ENCODE results near the gene PBRM1. TPM values are rescaled to one million over a fixed set of nuclear protein-coding genes. Genes with fewer than 3 reads are reported as not detected.
A peak's percentile ranks its signal among the peaks of the same experiment; 100 is the strongest.

The PBRM1 gene
- total RNA-seq, 1 experiment from 2014 or later = 40.0 TPM

DNA sequence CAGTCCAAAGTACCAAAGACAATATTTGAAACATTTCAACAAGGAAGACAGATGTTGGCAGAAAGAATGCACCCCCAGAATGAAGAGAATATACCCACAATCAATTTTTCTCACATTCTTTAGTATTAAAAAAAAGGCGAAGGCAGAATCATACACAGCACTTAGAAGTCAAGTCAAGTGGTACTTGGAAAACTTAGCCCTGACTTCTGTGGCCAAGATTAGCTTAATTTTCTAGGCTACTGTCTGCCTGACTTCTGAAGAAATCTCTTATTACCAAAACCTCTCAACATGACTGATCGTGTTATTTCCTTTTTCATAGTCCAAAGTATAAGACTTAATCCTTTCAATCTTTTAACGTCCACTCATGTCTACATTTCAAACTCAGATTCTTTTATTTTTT is 60.7 kb downstream of the PBRM1 start:
- H3K27me3 ChIP-seq (ENCODE audit: insufficient read depth, low read length) = no peaks in the 10 kb centered on the region
- RAD21 ChIA-PET (ENCODE audit: low non-redundant PET in 1 of 2, low total read pairs in 2 of 2, uncharacterized antibody in 2 of 2, unreplicated experiment in 2 of 2) = no interaction called here
- H3K4me1 ChIP-seq (ENCODE audit: control insufficient read depth in 1 of 2, insufficient read depth in 2 of 2, low read length in 2 of 2) = no peaks in the 10 kb centered on the region
- BruUV-seq (replicated peaks) = TSS peak; percentile 12
- CTCF ChIA-PET = no interaction called here
- peaks cover 12 to 19% of the 10 kb centered on the region in 2 experiments; a peak in 3 of 4 replicates for H3K36me3 ChIP-seq (ENCODE audit: control insufficient read depth in 1 of 2, insufficient read depth in 2 of 2, low read length in 2 of 2)
- no peaks in the 10 kb centered on the region for H4K20me1 ChIP-seq (ENCODE audit: insufficient read depth)
- no peak overlapping the region for H3K9ac ChIP-seq (ENCODE audit: low read length)
- H3K4me3 ChIP-seq (replicated peaks in 1 of 2; ENCODE audit: low read depth in 1 of 2, low read length in 2 of 2) = no peak overlapping the region
- no peaks in the 10 kb centered on the region for H3K79me2 ChIP-seq (ENCODE audit: insufficient read depth, low read length)
- TF ChIP-seq, protein P1, sequence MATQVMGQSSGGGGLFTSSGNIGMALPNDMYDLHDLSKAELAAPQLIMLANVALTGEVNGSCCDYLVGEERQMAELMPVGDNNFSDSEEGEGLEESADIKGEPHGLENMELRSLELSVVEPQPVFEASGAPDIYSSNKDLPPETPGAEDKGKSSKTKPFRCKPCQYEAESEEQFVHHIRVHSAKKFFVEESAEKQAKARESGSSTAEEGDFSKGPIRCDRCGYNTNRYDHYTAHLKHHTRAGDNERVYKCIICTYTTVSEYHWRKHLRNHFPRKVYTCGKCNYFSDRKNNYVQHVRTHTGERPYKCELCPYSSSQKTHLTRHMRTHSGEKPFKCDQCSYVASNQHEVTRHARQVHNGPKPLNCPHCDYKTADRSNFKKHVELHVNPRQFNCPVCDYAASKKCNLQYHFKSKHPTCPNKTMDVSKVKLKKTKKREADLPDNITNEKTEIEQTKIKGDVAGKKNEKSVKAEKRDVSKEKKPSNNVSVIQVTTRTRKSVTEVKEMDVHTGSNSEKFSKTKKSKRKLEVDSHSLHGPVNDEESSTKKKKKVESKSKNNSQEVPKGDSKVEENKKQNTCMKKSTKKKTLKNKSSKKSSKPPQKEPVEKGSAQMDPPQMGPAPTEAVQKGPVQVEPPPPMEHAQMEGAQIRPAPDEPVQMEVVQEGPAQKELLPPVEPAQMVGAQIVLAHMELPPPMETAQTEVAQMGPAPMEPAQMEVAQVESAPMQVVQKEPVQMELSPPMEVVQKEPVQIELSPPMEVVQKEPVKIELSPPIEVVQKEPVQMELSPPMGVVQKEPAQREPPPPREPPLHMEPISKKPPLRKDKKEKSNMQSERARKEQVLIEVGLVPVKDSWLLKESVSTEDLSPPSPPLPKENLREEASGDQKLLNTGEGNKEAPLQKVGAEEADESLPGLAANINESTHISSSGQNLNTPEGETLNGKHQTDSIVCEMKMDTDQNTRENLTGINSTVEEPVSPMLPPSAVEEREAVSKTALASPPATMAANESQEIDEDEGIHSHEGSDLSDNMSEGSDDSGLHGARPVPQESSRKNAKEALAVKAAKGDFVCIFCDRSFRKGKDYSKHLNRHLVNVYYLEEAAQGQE (IDR thresholded peaks at IDR 0.05; ENCODE audit: low read depth) = no peak
- TF ChIP-seq SP1 (IDR thresholded peaks at IDR 0.05; ENCODE audit: low read depth) = no peak
- TF ChIP-seq EGR1 (IDR thresholded peaks at IDR 0.05; ENCODE audit: low read depth) = no peak
- TF ChIP-seq FOSL1 (IDR thresholded peaks at IDR 0.05; ENCODE audit: low read depth) = no peak
- no peak for TF ChIP-seq CBX3 (IDR thresholded peaks at IDR 0.05; ENCODE audit: low read depth)
- TF ChIP-seq TCF7L2 (IDR thresholded peaks at IDR 0.05; ENCODE audit: borderline replicate concordance, extremely low read depth, insufficient read depth, insufficient read length) = no peak
- TF ChIP-seq YY1 (IDR thresholded peaks at IDR 0.05; ENCODE audit: extremely low read depth, insufficient replicate concordance, low read depth, low read length) = no peak
- TF ChIP-seq POLR2A (IDR thresholded peaks at IDR 0.05; ENCODE audit: borderline replicate concordance, extremely low read depth, insufficient read depth, insufficient read length) = no peak
- no peak for TF ChIP-seq ZNF274 (IDR thresholded peaks at IDR 0.05; ENCODE audit: low read depth, low read length)
- TF ChIP-seq, protein P2, sequence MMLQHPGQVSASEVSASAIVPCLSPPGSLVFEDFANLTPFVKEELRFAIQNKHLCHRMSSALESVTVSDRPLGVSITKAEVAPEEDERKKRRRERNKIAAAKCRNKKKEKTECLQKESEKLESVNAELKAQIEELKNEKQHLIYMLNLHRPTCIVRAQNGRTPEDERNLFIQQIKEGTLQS (IDR thresholded peaks at IDR 0.05) = no peak
- TF ChIP-seq EZH2phosphoT487 (IDR thresholded peaks at IDR 0.05; ENCODE audit: borderline replicate concordance) = no peak
- TF ChIP-seq JUND (IDR thresholded peaks at IDR 0.05) = no peak
- TF ChIP-seq, protein P3, sequence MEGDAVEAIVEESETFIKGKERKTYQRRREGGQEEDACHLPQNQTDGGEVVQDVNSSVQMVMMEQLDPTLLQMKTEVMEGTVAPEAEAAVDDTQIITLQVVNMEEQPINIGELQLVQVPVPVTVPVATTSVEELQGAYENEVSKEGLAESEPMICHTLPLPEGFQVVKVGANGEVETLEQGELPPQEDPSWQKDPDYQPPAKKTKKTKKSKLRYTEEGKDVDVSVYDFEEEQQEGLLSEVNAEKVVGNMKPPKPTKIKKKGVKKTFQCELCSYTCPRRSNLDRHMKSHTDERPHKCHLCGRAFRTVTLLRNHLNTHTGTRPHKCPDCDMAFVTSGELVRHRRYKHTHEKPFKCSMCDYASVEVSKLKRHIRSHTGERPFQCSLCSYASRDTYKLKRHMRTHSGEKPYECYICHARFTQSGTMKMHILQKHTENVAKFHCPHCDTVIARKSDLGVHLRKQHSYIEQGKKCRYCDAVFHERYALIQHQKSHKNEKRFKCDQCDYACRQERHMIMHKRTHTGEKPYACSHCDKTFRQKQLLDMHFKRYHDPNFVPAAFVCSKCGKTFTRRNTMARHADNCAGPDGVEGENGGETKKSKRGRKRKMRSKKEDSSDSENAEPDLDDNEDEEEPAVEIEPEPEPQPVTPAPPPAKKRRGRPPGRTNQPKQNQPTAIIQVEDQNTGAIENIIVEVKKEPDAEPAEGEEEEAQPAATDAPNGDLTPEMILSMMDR (IDR thresholded peaks at IDR 0.05 in 2 of 3, conservative IDR thresholded peaks at IDR 0.05 in 1 of 3; ENCODE audit: borderline replicate concordance in 1 of 3, insufficient read depth in 1 of 3, low read depth in 2 of 3, low read length in 2 of 3) = no peak
- no peak for TF ChIP-seq POLR2AphosphoS5 (IDR thresholded peaks at IDR 0.05; ENCODE audit: low read depth, low read length)
- TF ChIP-seq CEBPB (IDR thresholded peaks at IDR 0.05; ENCODE audit: low read depth) = no peak
- TF ChIP-seq EZH2 (IDR thresholded peaks at IDR 0.05) = no peak
- TF ChIP-seq, protein P4, sequence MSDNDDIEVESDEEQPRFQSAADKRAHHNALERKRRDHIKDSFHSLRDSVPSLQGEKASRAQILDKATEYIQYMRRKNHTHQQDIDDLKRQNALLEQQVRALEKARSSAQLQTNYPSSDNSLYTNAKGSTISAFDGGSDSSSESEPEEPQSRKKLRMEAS (IDR thresholded peaks at IDR 0.05) = no peak
- H3K9me3 ChIP-seq (ENCODE audit: control insufficient read depth in 1 of 2, insufficient read depth in 1 of 2, low read depth in 1 of 2, low read length in 2 of 2) = no peaks in the 10 kb centered on the region
- ATAC-seq = no peak
- H3K9me2 ChIP-seq (ENCODE audit: insufficient read depth) = no peaks in the 10 kb centered on the region
- no peak overlapping the region for H3K27ac ChIP-seq (ENCODE audit: low read depth, low read length)
- H2AFZ ChIP-seq (ENCODE audit: low read depth, low read length, poor library complexity, severe bottlenecking) = no peak overlapping the region
- intact Hi-C loops (cut with micrococcal nuclease) = no loop called here
- DNase-seq (ENCODE audit: low read depth, low spot score) = no peak
- no peak overlapping the region for H3K4me2 ChIP-seq (ENCODE audit: low read length)
- POLR2A ChIA-PET = no interaction called here

Measured in HCT116 (cell line).